ENCODE data around the gene ACO2. TPM values are rescaled to one million over a fixed set of nuclear protein-coding genes. Genes with fewer than 3 reads are reported as not detected.

Gene ACO2
- total RNA-seq, 6 donors from 2014 or later, result 51.3 to 102 (median 83.4) TPM

- WGBS, 2 donors, result 83 to 89% methylated on average over 2 to 9 of the region's 9 CpGs
- Histone ChIP-seq H3K27ac (peak overlapping the region; percentile 64 to 83 (median 80)), H3K27me3 (no peaks in the 10 kb centered on the region), H3K4me3 (no peak overlapping the region), H3K4me1 (peaks cover 10 to 33% (median 29%) of the 10 kb centered on the region in 4 donors), H3K9me3 (no peaks in the 10 kb centered on the region), H3K36me3 (peaks cover 8 to 67% (median 46%) of the 10 kb centered on the region in 4 donors)
- TF ChIP-seq CTCF (IDR thresholded peaks at IDR 0.05) (no peak), POLR2AphosphoS5 (IDR thresholded peaks at IDR 0.05) (no peak), EP300 (IDR thresholded peaks at IDR 0.05) (no peak), POLR2A (IDR thresholded peaks at IDR 0.05) (no peak)
- DNase-seq, result no peak
- ATAC-seq (ENCODE audit: low FRiP score in 2 of 2), result no peak
These were observed 53.9 kb downstream of the ACO2 start for GRCh38 chr22:41522813-41523212.

- Histone ChIP-seq H3K9me3 (no peaks in the 10 kb centered on the region), H3K27me3 (no peaks in the 10 kb centered on the region), H3K27ac (peak overlapping the region; percentile 64 to 83 (median 80)), H3K4me3 (no peak overlapping the region), H3K4me1 (peaks cover 10 to 33% (median 27%) of the 10 kb centered on the region in 4 donors), H3K36me3 (peaks cover 11 to 69% (median 49%) of the 10 kb centered on the region in 4 donors)
- DNase-seq (no peak), ATAC-seq (ENCODE audit: low FRiP score in 2 of 2) (peak; percentile 17 to 55)
- TF ChIP-seq POLR2A (IDR thresholded peaks at IDR 0.05), result no peak
- no peak for TF ChIP-seq POLR2AphosphoS5 (IDR thresholded peaks at IDR 0.05)
- no peak for TF ChIP-seq EP300 (IDR thresholded peaks at IDR 0.05)
- no peak for TF ChIP-seq CTCF (IDR thresholded peaks at IDR 0.05)
- WGBS, 2 donors, result 79 to 88% methylated on average over 15 to 17 of the region's 21 CpGs
These were observed 54.7 kb downstream of the ACO2 start for GRCh38 chr22:41523464-41524221.

- peaks cover 11 to 69% (median 51%) of the 10 kb centered on the region in 4 donors for H3K36me3 ChIP-seq
- TF ChIP-seq EP300 (IDR thresholded peaks at IDR 0.05), result no peak
- TF ChIP-seq POLR2AphosphoS5 (IDR thresholded peaks at IDR 0.05), result peak in 1 of 2 donors; percentile 34
- no peak for TF ChIP-seq POLR2A (IDR thresholded peaks at IDR 0.05)
- TF ChIP-seq CTCF (IDR thresholded peaks at IDR 0.05), result peak in 1 of 6 experiments; percentile 10
- H3K27ac ChIP-seq, result peak overlapping the region; percentile 64 to 83 (median 80)
- peaks cover 10 to 33% (median 27%) of the 10 kb centered on the region in 4 donors for H3K4me1 ChIP-seq
- DNase-seq (peak in 1 of 2 donors; percentile 83), ATAC-seq (ENCODE audit: low FRiP score in 2 of 2) (peak; percentile 55 to 72)
- no peak overlapping the region for H3K4me3 ChIP-seq
- WGBS, 2 donors, result 54 to 57% methylated on average over 9 to 13 of the region's 13 CpGs
- no peaks in the 10 kb centered on the region for H3K27me3 ChIP-seq
- H3K9me3 ChIP-seq, result no peaks in the 10 kb centered on the region
These were observed 55.3 kb downstream of the ACO2 start for GRCh38 chr22:41524251-41524661.

- no peak for TF ChIP-seq POLR2A (IDR thresholded peaks at IDR 0.05)
- TF ChIP-seq CTCF (IDR thresholded peaks at IDR 0.05), result no peak
- TF ChIP-seq EP300 (IDR thresholded peaks at IDR 0.05), result no peak
- no peak for TF ChIP-seq POLR2AphosphoS5 (IDR thresholded peaks at IDR 0.05)
- no peaks in the 10 kb centered on the region for H3K27me3 ChIP-seq
- H3K9me3 ChIP-seq, result no peaks in the 10 kb centered on the region
- H3K4me1 ChIP-seq, result peaks cover 10 to 33% (median 27%) of the 10 kb centered on the region in 4 donors
- H3K4me3 ChIP-seq, result no peak overlapping the region
- DNase-seq, result peak in 1 of 2 donors; percentile 66
- ATAC-seq (ENCODE audit: low FRiP score in 2 of 2), result no peak
- peaks cover 11 to 69% (median 54%) of the 10 kb centered on the region in 4 donors for H3K36me3 ChIP-seq
- WGBS, 2 donors, result 65 to 74% methylated on average over 6 to 17 of the region's 17 CpGs
- peak overlapping the region; percentile 64 to 83 (median 80) for H3K27ac ChIP-seq
These were observed 56.0 kb downstream of the ACO2 start for GRCh38 chr22:41524809-41525449.

All from upper lobe of left lung (tissue), 6 donors.